GM18909 (cell line): Measurements from ENCODE around the gene RAPGEF6.
"Not testable (repeated sequence)": the region's sequence is repeated elsewhere in the genome, so short reads cannot be mapped to it uniquely, and the experiment has no call there.

Experiments
- ATAC-seq: cut with Tn5 transposase; IDR thresholded peaks from one replicate; pipeline ENCODE4 v1.9.1; 2021; ENCODE audit warnings: mild to moderate bottlenecking; ENCODE audit not compliant: unreplicated experiment, poor library complexity

Gene RAPGEF6

DNA sequence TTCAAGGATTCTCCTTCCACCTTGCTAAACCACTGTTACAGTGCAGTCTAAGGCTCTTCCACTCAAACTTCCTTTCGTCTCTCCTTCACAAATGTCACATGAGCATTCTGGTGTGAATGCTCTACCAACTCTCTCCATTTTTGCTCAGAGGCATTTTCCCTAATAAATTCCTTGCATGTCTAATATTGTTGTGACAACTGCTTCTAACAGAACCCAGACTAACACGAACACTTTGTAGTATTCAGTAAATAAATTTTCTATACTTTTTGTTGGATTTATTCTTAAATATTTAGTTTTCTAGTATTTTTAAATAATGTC is 24.0 kb downstream of the RAPGEF6 start:
- no peak for ATAC-seq

DNA sequence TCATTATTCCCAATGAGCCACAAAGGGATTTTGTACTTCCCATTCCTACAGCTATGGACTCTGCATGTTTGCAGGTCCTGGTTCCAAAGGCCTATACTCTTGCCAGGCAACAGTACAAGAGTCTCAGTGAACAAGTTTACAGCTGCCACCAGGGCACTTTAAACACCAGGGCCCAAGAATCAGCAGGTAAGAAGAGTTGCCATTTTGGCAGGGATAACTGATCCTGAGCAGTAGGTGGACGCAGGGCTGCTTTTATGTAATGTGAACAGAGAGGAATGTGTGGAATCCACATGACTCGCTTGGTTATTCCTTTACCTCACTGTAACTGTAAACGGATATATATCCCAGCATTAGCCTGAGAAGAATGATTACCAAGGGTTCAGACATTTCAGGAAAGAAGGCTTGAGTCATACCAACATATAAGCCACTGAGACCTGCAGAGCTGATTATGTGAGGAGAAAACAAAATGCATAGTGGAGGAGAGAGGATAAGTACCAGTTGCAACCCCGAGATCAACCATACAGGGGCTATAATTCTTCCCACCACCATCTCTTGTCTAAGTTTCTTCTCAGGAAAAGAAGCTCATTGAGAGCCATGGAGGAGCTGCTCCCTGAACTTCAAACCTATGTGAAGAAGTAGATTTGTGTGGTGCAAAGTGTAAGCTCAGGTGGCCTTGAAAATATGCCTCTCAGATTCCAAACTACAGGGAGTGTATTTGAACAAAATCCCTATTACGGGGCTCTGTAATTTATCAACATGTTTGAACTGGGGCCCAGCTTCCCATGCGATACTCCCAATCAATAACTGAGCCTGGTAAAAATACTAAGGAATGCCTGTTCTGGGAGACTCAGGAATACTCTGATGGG is 24.6 kb downstream of the RAPGEF6 start:
- no peak for ATAC-seq

DNA sequence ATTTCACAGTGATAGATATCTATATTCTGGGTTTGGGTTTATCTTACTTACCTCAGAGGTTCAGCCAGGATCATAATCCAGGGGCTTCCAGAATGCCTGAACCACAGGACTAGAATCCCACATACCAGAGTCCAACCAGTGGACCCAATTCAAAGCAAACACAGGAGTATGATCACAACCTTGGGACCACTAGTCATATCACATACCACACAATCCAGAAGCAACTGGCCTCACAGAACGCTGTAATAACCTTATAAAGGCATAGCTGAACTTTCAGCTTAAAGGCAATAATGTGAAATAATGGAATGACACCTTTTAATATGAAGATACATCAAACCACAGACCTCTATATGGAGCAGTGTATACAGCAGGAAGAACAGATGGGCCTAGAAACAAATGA is 25.3 kb downstream of the RAPGEF6 start:
- ATAC-seq: no peak

DNA sequence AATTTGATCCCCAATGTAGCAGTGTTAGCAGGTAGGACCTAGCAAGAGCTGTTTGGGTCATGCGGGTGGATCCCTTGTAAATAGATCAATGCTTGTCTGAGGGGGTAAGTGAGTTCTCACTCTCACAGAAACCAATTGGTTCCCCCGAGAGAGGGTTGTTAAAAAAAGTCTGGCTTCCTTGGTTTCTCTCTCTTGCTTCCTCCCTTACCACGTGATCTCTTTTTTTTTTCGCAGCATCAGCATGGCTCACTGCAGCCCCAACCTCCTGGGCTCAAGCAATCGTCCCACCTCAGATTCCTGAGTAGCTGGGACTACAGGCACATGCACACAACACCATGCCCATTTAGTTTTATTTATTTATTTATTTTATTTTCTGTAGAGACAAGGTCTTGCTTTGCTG is 26.4 kb downstream of the RAPGEF6 start:
- no peak for ATAC-seq

DNA sequence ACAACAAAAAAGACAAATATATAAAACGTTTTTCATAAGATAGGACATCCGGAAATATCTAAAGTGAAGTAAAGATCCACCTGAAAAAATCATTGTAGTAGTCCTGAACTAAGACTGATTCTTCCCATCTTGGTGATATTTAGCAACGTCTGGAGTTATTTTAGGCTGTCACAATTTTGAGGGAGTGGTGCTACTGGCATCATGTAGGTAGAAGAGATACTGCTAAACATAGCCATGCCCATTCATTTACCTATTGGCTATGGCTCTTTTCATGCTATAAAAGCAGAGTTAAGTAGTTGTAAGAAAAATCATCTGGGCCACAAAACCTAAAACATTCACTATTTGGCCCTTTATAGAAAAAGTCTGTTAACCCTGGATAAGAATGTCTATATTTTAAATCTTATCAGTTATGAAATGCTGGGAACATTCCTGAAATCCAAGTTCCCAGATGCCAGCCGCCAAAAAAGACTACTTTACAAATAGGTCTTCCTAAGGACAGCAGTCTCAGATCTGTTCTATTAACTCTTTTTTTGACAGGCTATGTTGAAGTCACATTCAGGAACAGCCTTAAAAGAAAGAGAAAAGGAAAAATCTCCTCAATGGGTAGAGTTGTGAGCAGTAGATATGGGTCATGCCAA is 27.0 kb downstream of the RAPGEF6 start:
- ATAC-seq: no peak

DNA sequence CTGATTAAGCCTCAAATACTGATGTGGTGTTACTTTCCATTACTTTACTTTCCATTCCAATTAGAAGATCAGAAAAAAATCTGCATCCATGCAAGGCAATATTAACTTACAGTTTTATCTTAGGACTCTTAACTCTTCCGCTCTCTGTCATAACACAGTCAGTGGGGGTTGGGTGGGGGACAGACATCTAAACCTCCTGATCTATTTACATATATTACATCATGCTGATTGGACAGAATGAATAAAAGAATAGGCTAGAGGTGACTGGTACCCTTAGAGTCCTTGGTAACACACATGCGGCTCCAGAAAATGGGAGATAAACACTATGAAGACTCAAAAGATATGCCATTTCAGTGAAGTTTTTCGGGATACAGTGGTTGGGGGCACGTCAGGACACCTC is 27.6 kb downstream of the RAPGEF6 start:
- no peak for ATAC-seq

DNA sequence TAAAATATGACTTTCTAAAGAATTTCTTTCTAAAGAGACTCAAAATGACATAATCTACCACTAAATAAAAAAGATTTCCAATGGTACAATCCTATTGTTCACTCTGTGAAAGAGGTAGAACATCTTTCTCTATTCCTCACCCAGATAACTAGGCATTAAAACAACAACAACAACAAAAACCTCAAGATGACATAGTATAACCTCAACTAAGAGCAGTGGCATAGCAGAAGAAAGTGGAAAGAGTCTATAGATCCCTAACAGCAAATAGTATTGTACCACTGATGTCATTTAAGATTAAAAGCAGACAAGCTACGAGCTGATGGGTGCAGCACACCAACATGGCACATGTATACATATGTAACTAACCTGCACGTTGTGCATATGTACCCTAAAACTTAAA is 29.9 kb downstream of the RAPGEF6 start:
- ATAC-seq: no peak

DNA sequence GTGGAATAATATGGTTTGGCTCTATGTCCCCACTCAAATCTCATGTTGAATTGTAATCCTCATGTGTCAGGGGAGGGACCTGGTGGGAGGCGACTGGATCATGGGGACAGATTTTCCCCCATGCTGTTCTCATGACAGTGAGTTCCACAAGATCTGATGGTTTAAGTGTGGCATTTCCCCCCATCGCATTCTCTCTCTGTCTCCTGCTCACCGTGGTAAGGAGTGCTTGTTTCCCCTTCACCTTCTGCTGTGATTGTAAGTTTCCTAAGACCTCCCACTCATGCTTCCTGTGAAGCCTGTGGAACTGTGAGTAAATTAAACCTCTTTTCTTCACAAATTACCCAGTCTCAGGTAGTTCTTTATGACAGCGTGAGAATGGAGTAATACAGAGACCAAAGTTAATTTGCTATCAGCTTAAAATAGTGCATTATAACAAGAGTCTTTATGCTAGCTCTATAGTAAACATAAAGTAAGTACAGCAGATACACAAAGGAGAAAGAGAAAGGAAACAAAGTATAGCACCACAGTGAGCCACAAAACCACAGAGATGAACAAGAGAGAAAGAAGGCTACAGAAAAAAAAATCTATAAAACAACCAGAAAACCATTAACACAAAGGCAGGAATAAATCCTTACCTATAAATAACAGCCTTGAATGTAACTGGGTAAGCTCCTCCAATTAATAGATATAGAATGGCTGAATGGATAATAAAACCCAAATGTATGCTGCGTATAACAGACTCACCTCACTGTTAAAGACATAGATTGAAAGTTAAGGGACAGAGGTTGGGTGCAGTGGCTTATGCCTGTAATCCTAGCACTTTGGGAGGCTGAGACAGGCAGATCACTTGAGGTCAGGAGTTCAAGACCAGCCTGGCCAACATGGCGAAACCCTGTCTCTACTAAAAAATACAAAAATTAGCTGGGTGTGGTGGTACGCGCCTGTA is 39.7 kb downstream of the RAPGEF6 start:
- no peak for ATAC-seq

DNA sequence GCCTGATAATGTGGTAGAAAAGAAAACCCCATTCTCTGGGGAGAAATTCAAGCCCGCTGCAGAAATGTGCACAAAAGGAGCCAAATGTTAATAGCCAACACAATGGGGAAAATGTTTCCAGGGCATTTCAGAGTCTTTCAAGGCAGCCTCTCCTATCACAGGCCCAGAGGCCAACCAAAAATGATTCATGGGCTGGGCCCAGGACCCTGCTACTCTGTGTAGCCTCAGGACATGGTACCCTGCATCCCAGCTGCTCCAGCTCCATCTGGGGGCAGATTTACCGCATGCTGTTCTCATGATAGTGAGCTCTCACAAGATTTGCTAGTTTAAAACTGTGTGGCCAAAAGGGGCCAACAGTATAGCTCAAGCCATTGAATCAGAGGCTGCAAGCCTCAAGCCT is 41.1 kb downstream of the RAPGEF6 start:
- no peak for ATAC-seq

DNA sequence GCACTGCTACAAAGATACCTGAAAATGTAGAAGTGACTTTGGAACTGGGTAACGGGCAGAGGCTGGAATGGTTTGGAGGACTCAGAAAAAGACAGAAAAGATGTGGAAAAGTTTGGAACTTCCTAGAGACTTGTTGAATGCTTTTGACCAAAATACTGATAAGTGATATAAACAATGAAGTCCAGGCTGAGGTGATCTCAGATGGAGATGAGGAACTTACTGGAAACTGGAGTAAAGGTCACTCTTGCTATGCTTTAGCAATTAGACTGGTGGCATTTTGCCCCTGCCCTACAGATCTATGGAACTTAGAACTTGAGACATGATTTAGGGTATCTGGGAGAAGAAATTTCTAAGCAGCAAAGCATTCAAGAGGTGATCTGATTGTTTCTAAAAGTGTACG is 41.6 kb downstream of the RAPGEF6 start:
- ATAC-seq: not testable (repeated sequence)

DNA sequence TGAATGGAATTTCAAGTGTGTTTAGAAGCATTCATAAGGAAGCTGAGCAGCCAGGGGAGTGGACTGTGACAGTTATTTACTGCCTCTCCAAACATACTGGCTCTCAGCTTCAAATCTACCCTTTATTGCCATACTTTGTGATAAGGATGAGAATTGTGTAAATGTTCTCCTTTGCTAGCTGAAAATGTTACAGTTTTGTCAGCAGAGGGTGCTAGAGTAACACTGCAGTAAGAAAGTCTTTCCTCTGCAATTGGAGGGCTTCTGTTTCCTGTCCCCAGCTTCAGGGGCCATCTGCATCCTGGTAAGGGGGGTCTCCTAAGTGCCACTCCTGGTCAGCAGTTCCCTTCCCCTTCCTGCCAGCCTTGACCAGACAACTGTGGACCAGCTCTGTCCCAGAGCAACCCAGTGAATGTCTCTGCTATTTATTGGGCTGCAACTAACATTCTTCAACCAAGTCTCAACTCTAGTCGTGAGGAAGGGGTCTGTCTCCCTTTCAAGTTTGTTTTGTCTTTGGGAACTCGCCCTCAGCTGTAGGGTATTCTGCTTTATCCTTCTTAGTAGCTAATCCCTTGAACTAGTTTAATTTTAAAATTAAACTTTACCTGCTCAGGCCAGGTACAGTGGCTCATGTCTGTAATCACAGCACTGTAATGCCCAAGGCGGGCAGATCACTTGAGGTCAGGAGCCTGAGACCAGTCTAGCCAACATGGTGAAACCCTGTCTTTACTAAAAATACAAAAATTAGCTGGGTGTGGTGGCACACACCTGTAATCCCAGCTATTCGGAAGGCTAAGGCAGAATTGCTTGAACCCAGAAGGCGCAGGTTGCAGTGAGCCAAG is 45.3 kb downstream of the RAPGEF6 start:
- ATAC-seq: peak; percentile 54

DNA sequence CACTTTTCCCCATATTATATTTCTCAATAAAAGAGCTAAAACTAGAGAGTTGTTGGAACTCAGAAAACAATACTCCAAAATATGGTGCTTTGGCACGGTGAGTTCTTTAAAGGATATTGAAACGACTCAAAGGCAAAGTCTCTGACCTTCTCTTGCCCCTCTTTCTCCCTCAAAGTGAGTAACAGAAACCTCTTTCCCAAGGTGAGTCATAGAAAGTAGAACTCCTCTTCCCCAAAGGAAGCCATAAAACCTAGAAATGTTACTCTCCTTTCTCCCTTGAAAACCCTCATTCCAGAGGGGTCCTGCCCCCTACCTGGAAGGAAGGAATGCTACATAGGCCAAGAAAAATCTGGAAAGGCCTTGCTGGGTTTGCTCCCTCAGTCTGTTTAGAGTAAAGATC is 47.5 kb downstream of the RAPGEF6 start:
- no peak for ATAC-seq

DNA sequence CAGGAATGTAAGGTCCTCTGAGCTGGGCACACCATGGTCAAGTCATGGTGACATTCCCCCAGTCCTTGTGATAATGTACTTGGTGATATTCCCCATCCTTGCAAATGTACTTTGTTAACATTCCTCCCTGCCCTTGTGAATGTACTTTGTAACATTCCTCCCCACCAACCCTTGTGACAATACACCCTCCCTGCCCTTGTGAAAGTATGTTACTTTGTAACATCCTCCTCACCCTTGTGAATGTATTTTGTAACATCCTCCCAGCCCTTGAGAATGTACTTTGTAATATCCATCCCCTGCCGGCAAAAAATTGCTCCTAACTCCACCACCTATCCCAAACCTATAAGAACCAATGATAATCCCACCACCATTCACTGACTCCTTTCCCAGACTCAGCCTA is 53.3 kb downstream of the RAPGEF6 start:
- ATAC-seq: no peak

DNA sequence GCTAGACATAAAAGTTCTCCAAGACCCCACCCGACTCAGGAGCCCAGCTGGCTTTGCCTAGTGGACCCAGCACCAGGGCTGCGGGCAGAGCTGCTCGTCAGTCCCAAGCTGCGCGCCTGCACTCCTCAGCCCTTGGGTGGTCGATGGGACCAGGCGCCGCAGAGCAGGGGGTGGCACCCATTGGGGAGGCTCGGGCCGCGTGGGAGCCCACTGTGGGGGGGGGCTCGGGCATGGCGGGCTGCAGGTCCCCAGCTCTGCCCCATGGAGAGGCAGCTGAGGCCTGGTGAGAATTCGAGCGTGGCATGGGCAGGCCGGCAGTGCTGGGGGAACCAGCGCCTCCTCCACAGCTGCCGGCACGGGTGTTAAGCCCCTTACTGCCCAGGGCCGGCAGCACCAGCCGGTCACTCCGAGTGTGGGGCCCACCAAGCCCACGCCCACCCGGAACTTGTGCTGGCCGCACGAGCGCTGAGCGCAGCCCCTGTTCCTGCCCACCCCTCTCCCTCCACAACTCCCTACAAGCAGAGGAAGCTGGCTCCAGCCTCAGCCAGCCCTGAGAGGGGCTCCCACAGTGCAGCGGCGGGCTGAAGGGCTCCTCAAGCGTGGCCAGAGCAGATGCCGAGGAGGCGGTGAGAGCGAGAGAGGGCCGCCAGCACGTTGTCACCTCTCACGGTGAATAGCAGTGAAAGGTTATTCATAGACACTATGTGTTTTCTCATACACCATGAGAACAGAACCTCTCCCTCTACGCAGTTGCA is 54.9 kb downstream of the RAPGEF6 start:
- no peak for ATAC-seq

DNA sequence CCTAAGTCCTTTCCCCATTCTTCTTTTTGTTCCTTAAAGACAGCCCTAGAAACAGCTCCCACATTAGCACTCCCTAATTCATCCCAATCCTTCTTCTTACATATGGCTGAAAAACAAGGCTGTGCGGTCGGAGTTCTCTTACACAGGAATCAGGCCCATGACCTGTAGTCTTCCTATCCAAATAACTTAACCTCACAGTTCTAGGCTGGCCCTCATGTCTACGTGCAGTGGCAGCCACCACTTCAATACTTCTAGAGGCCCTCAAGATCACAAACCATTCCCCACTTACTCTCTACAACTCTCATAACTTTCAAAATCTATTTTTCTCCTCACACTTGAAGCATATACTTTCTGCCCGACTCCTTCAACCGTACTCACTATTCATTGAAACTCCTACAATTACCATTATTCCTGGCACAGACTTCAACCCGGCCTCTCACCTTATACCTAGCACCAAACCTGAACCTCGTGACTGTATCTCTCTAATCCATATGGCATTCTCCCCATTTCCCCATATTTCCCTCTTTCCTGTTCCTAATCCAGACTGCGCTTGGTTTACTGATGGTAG is 59.3 kb downstream of the RAPGEF6 start:
- no peak for ATAC-seq

DNA sequence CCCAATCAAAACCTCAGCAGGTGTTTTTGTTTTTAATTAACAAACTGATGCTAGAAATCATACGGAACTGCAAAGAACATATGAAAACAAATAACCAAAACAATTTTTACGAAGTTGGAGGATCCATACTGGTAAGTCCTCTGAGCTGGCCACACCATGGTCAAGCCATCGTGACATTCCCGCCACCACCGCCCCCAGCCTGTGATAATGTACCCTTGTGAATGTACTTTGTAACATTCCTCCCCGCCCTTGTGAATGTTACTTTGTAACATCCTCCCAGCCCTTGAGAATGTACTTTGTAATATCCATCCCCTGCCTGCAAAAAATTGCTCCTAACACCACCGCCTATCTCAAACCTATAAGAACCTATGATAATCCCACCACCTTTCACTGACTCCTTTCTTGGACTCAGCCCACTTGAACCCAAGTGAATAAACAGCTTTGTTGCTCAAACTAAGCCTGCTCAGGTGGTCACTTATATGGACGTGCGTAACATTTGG is 63.3 kb downstream of the RAPGEF6 start:
- ATAC-seq: no peak

DNA sequence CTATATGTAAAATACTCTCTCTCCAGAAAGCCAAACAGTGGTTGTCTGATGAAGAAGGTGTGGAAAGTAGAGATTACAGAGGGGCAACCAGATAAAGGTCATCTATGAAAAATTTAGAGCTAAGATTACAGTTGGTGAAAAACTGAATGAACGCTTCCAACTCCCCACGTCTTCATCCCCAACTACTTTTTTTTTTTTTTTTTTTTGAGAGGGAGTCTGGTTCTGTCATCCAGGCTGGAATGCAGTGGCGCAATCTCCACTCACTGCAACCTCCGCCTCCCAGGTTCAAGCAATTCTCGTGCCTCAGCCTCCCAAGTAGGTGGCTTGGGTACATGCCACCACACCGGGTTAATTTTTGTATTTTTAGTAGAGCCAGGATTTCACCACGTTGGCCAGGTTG is 64.3 kb downstream of the RAPGEF6 start:
- ATAC-seq: no peak

DNA sequence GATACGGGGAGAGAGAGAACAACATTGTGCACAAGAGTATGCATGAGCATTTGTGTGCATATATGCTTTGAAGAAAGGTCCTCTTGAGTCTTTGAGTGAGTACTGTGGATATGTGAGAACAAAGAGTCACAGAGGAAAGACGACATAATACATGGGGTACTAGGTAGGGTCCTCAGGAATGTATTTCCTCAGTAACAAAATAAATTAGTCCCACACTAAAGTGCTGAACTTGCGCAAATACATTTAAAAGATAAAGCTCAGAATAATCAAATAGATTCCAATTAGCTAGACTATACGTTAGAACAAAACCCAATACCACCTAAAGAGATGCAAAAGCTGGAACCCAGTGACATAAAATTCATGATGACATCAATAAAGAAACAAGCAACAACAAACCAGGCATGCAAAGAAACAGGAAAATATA is 70.8 kb downstream of the RAPGEF6 start:
- no peak for ATAC-seq
